T-helper 17 cell (primary cell): ENCODE data around the gene MBP. TPM values are rescaled to one million over a fixed set of nuclear protein-coding genes. Genes with fewer than 3 reads are reported as not detected.

Source experiments
- total RNA-seq, 4 donors: library from RNA in 2 of 4; stranded (reverse) in 2 of 4; gene quantifications; one replicate each; pipeline ENCODE4 v1.2.3 and lab custom pipeline; 2022 to 2026

MBP gene
- total RNA-seq, 2 donors from 2014 or later, result 97.7 to 127 TPM

Other genes starting within 250 kb of the MBP start
- gene GALR1, start 117.1 kb upstream of the MBP start, total RNA-seq, result not detected